GM12891 (cell line): ENCODE data around the gene DRC3.

ENCODE experiments used
- POLR2A ChIP-seq: IDR thresholded peaks from 2 replicates; pipeline ENCODE4 v1.6.1; 2011; ENCODE audit warnings: low read depth, low read length, control low read depth
- POLR2AphosphoS5 ChIP-seq: IDR thresholded peaks from 2 replicates; pipeline ENCODE4 v1.6.1; 2011; ENCODE audit warnings: low read depth, low read length, control low read depth
- SPI1 ChIP-seq: IDR thresholded peaks from 2 replicates; pipeline ENCODE4 v1.6.1; 2011; ENCODE audit warnings: low read depth, low read length, control low read depth
- TAF1 ChIP-seq: IDR thresholded peaks from 2 replicates; pipeline ENCODE4 v1.6.1; 2011; ENCODE audit warnings: low read depth, low read length, control low read depth

- no peak for TF ChIP-seq TAF1
- TF ChIP-seq POLR2AphosphoS5 = no peak
- TF ChIP-seq POLR2A = no peak
- no peak for TF ChIP-seq SPI1
Observed at GRCh38 chr17:17924131-17924856, 48.4 kb upstream of the DRC3 start.
